Neural cell (in vitro differentiated cells): ENCODE measurements around the gene ZSCAN21.

Experiments
- CTCF ChIP-seq: fragments of 450-650 bp; IDR thresholded peaks from 2 replicates; pipeline ENCODE4 v1.5.1; 2014; ENCODE audit warnings: antibody characterized with exemption, mild to moderate bottlenecking, moderate library complexity; ENCODE audit not compliant: poor library complexity, severe bottlenecking
- POLR2AphosphoS5 ChIP-seq: IDR thresholded peaks from 2 replicates; pipeline ENCODE4 v1.6.1; 2012
- RAD21 ChIP-seq: fragments of 450-650 bp; conservative IDR thresholded peaks from 2 replicates; pipeline ENCODE4 v1.6.1; 2014; ENCODE audit warnings: antibody characterized with exemption, mild to moderate bottlenecking, moderate library complexity
- REST ChIP-seq: IDR thresholded peaks from 2 replicates; pipeline ENCODE4 v1.6.1; 2012; ENCODE audit warnings: borderline replicate concordance
- TAF1 ChIP-seq: IDR thresholded peaks from 2 replicates; pipeline ENCODE4 v1.6.1; 2012; ENCODE audit warnings: low read depth

- TF ChIP-seq POLR2AphosphoS5, result no peak
- no peak for TF ChIP-seq REST
- TF ChIP-seq CTCF, result no peak
- no peak for TF ChIP-seq TAF1
- no peak for TF ChIP-seq RAD21
Observed at GRCh38 chr7:100023526-100023925, 26.0 kb upstream of the ZSCAN21 start.
